IMR-90 (cell line): ENCODE measurements around the gene MMP24. TPM values are rescaled to one million over a fixed set of nuclear protein-coding genes. Genes with fewer than 3 reads are reported as not detected.

Source experiments
- ATAC-seq: fragments of 200-7000 bp; cut with Tn5 transposase; 2 replicates; pipeline ENCODE4 v1.9.1; 2020; ENCODE audit warnings: low read depth, mild to moderate bottlenecking, moderate library complexity
- BruUV-seq: library from RNA; stranded (reverse); fragments of 400-500 nt; replicated peaks from 2 replicates; lab custom pipeline; 2021; lab: Mats Ljungman, UMichigan
- CTCF ChIA-PET: fragments of 300-600 bp; formaldehyde crosslinking; extraction: SDS; loops from one replicate; lab custom pipeline; 2021; ENCODE audit warnings: antibody characterized with exemption; lab: Yijun Ruan, JAX
- POLR2A ChIA-PET: fragments of 300-600 bp; sonication (Branson Sonifier 250); formaldehyde crosslinking; loops from one replicate; lab custom pipeline; 2022; ENCODE audit warnings: antibody characterized with exemption; ENCODE audit not compliant: unreplicated experiment; lab: Charles Lee
- DNase-seq: peaks from one replicate; pipeline ENCODE4 v3.0.0; 2013
- H2AFZ ChIP-seq: replicated peaks from 2 replicates; pipeline ENCODE3; 2013; ENCODE audit warnings: low read length, mild to moderate bottlenecking; ENCODE audit not compliant: poor library complexity
- H2AK5ac ChIP-seq: 2 replicates; pipeline ENCODE4 v1.6.1; 2013; ENCODE audit warnings: low read depth, low read length, inconsistent platforms
- H2AK9ac ChIP-seq: replicated peaks from 2 replicates; pipeline ENCODE3; 2013; ENCODE audit warnings: mild to moderate bottlenecking, low read depth, low read length, moderate library complexity; ENCODE audit not compliant: poor library complexity
- H2BK120ac ChIP-seq: 2 replicates; pipeline ENCODE4 v1.6.1; 2013; ENCODE audit warnings: low read depth, low read length, inconsistent platforms
- H2BK15ac ChIP-seq: 3 replicates; pipeline ENCODE4 v1.6.1; 2013; ENCODE audit warnings: low read depth, low read length, inconsistent platforms
- H2BK20ac ChIP-seq: 2 replicates; pipeline ENCODE4 v1.6.1; 2013; ENCODE audit warnings: low read depth, mild to moderate bottlenecking, inconsistent platforms, low read length, moderate library complexity
- H2BK5ac ChIP-seq: 2 replicates; pipeline ENCODE4 v1.6.1; 2013; ENCODE audit warnings: mild to moderate bottlenecking, low read depth, low read length, inconsistent platforms; ENCODE audit not compliant: poor library complexity, severe bottlenecking
- H3K14ac ChIP-seq: replicated peaks from 2 replicates; pipeline ENCODE4 v1.6.1; 2013; ENCODE audit warnings: low read depth, low read length, inconsistent platforms
- H3K18ac ChIP-seq: 2 replicates; pipeline ENCODE4 v1.6.1; 2013; ENCODE audit warnings: low read depth, low read length, control low read depth
- H3K23ac ChIP-seq: 2 replicates; pipeline ENCODE4 v1.6.1; 2013; ENCODE audit warnings: low read depth, low read length, inconsistent platforms
- H3K27ac ChIP-seq: 2 replicates; pipeline ENCODE4 v1.5.1; 2013; ENCODE audit warnings: mild to moderate bottlenecking, control low read depth, low read length; ENCODE audit not compliant: insufficient read depth
- H3K27me3 ChIP-seq: 2 replicates; pipeline ENCODE4 v1.6.1; 2013; ENCODE audit warnings: low read length; ENCODE audit not compliant: control insufficient read depth, insufficient read depth
- H3K36me3 ChIP-seq: 2 replicates; pipeline ENCODE4 v1.6.1; 2013; ENCODE audit warnings: low read length, mixed read lengths; ENCODE audit not compliant: control insufficient read depth, insufficient read depth
- H3K4ac ChIP-seq: 2 replicates; pipeline ENCODE4 v1.6.1; 2013; ENCODE audit warnings: low read depth, low read length, inconsistent platforms
- H3K4me1 ChIP-seq: 2 replicates; pipeline ENCODE4 v1.6.1; 2013; ENCODE audit warnings: low read length, mixed read lengths; ENCODE audit not compliant: control insufficient read depth, insufficient read depth
- H3K4me2 ChIP-seq: 2 replicates; pipeline ENCODE4 v1.6.1; 2013; ENCODE audit warnings: low read depth, mild to moderate bottlenecking, control low read depth, low read length, moderate library complexity
- H3K4me3 ChIP-seq: 2 replicates; pipeline ENCODE4 v1.5.1; 2013; ENCODE audit warnings: low read depth, mild to moderate bottlenecking, control low read depth, low read length, moderate library complexity; ENCODE audit not compliant: insufficient read depth
- H3K56ac ChIP-seq: 2 replicates; pipeline ENCODE4 v1.6.1; 2013; ENCODE audit warnings: low read length, inconsistent platforms; ENCODE audit not compliant: insufficient read depth; ENCODE audit errors: extremely low read depth
- H3K79me1 ChIP-seq, 2 experiments: 2 replicates each; pipeline ENCODE4 v1.6.1; 2013; ENCODE audit warnings: low read length in 2 of 2, inconsistent platforms in 1 of 2, low read depth in 1 of 2
- H3K9ac ChIP-seq: 2 replicates; pipeline ENCODE4 v1.6.1; 2013; ENCODE audit warnings: low read depth, low read length, control low read depth
- H3K9me1 ChIP-seq: 2 replicates; pipeline ENCODE4 v1.6.1; 2013; ENCODE audit warnings: low read length, inconsistent platforms; ENCODE audit not compliant: insufficient read depth
- H3K9me3 ChIP-seq: 2 replicates; pipeline ENCODE4 v1.6.1; 2013; ENCODE audit warnings: low read length; ENCODE audit not compliant: control insufficient read depth, insufficient read depth
- H4K20me1 ChIP-seq: 2 replicates; pipeline ENCODE4 v1.6.1; 2013; ENCODE audit warnings: low read length, inconsistent platforms; ENCODE audit not compliant: insufficient read depth
- H4K5ac ChIP-seq: 2 replicates; pipeline ENCODE4 v1.6.1; 2013; ENCODE audit warnings: mild to moderate bottlenecking, low read depth, low read length, control low read depth
- H4K8ac ChIP-seq, 2 experiments: 2 replicates each; pipeline ENCODE4 v1.6.1; 2013; ENCODE audit warnings: low read depth in 2 of 2, low read length in 2 of 2, control low read depth in 1 of 2, inconsistent platforms in 1 of 2
- H4K91ac ChIP-seq: 2 replicates; pipeline ENCODE4 v1.6.1; 2013; ENCODE audit warnings: low read depth, low read length, inconsistent platforms; ENCODE audit not compliant: insufficient read depth
- CHD1 ChIP-seq: IDR thresholded peaks from 2 replicates; pipeline ENCODE4 v1.6.1; 2012; ENCODE audit warnings: low read depth, low read length, improper control_type of control experiment
- MAZ ChIP-seq: IDR thresholded peaks from 2 replicates; pipeline ENCODE4 v1.6.1; 2012; ENCODE audit warnings: low read depth, mild to moderate bottlenecking, low read length, improper control_type of control experiment, moderate library complexity, borderline replicate concordance
- RAD21 ChIP-seq: IDR thresholded peaks from 2 replicates; pipeline ENCODE4 v1.6.1; 2012; ENCODE audit warnings: low read length, improper control_type of control experiment
- RCOR1 ChIP-seq: IDR thresholded peaks from 2 replicates; pipeline ENCODE4 v1.6.1; 2012; ENCODE audit warnings: mild to moderate bottlenecking, low read length, improper control_type of control experiment; ENCODE audit not compliant: insufficient replicate concordance
- SMC3 ChIP-seq: fragments of 150-350 bp; IDR thresholded peaks from 2 replicates; pipeline ENCODE4 v1.6.1; 2016; ENCODE audit warnings: low read depth, mild to moderate bottlenecking, antibody characterized with exemption, low read length, moderate library complexity
- WGBS, 2 experiments: methylation state at CpG; one replicate each; pipeline versions ENCODE4 v1.1.5 to v1.1.7; 2013; ENCODE audit warnings: missing lambda C conversion rate in 2 of 2; ENCODE audit not compliant: insufficient read length in 1 of 2; ENCODE audit errors: extremely low coverage in 2 of 2; 5-methylcytosine and 5-hydroxymethylcytosine counted together
- dilution Hi-C: fragments of 300-500 bp; cut with HindIII; formaldehyde crosslinking; loops from one replicate; pipeline ENCODE4 v1.14.3; 2018; ENCODE audit warnings: low sequenced_read_pairs; ENCODE audit not compliant: unreplicated experiment
- in situ Hi-C: fragments of 300-500 bp; cut with MboI; formaldehyde crosslinking; loops from 3 replicates; pipeline ENCODE4 v1.14.3; 2019; ENCODE audit warnings: low sequenced_read_pairs, inconsistent platforms, mixed read lengths
- intact Hi-C: fragments of 100-400 bp; cut with micrococcal nuclease; formaldehyde crosslinking; loops from 2 replicates; pipeline ENCODE4 v1.10.0; 2022
- polyA plus RNA-seq, 3 experiments: library from polyadenylated mRNA; depleted of rRNA; stranded (reverse); fragments of >200 nt; gene quantifications; 2 replicates each; pipeline ENCODE4 v1.2.3, GENCODE V29; 2012; ENCODE audit warnings: low replicate concordance in 1 of 3
- total RNA-seq: library from RNA; depleted of rRNA; stranded (reverse); fragments of >200 nt; gene quantifications from 2 replicates; pipeline ENCODE4 v1.2.3, GENCODE V29; 2012
- TF ChIP-seq, protein P1 (sequence below): conservative IDR thresholded peaks from 2 replicates; pipeline ENCODE4 v1.5.1; 2012; ENCODE audit warnings: mild to moderate bottlenecking, low read depth, low read length, improper control_type of control experiment

The MMP24 gene
- total and polyA plus RNA-seq, 2 of the 4 experiments (the other 2 are of a cell fraction) = 0.36 to 0.79 TPM

DNA sequence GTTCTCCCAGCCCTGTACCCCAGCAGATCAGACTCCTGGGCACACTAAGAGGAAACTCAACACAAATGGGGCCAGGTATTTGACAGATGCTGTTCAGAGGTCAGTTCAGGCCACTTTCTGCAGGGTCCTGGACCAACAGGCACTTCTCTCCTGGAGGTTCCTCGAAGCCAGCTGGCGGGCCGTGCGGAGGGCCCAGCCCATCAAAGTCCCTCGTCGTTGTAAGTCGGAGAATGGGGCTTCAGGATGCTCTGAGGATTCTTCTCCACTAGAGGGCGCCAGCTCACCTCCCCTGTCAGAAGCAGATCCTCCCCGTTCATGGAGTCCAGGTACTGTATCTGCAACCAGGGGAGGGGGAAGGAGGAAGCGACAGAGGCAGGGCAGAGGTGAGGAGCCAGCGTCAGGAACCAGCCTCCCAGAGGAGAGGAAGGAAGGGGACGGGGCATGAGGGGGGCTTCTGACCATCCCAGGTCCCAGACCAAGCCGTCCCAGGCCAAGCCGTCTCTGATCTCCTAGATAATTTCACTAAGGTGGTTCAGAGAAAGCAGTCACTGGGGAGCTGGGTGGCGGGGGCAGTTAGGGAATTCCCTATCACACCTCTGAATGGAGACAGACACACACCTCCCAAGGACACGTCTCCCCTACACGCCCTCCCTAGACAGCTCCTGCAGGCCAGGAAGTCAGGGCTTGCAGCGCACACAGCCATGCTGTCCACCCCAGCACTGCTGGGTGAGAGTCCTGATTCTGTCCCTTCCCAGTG, 77.4 kb downstream of the MMP24 start:
- dilution Hi-C loops = no loop called here
- Histone ChIP-seq H2AK5ac (peak overlapping the region; percentile 99), H3K23ac (peak overlapping the region; percentile 83), H3K9ac (0 out of 2 replicates have a peak overlapping the region, but pooled peaks have one; percentile 1), H3K9me3 (no peaks in the 10 kb centered on the region), H3K27me3 (no peaks in the 10 kb centered on the region), H4K8ac (peak overlapping the region; percentile 66 to 95), H2BK5ac (peak overlapping the region; percentile 92), H3K4me1 (peaks cover 59% of the 10 kb centered on the region), H4K20me1 (no peaks in the 10 kb centered on the region), H3K4me3 (no peak overlapping the region), H4K91ac (peak overlapping the region; percentile 99), H3K9me1 (peaks cover 52% of the 10 kb centered on the region), H3K27ac (peak overlapping the region; percentile 85), H3K56ac (peak overlapping the region; percentile 53; the same call in 1 of the 2 replicates), H2BK20ac (peak overlapping the region; percentile 94), H2BK120ac (peak overlapping the region; percentile 96), H3K4ac (peak overlapping the region; percentile 99), H3K4me2 (no peak overlapping the region), H4K5ac (peak overlapping the region; percentile 84), H3K36me3 (no peaks in the 10 kb centered on the region), H2BK15ac (peak overlapping the region; percentile 98; the same call in 2 of the 3 replicates), H3K18ac (peak overlapping the region; percentile 78), H3K79me1 (peaks cover 0 to 42% of the 10 kb centered on the region in 2 experiments; a peak in 2 of 4 replicates), H3K14ac (peak overlapping the region; percentile 82), H2AK9ac (peak overlapping the region; percentile 85), H2AFZ (peak overlapping the region; percentile 63)
- ChIA-PET CTCF (interaction anchor here (0.6 to 2.5 kb wide), 10 partner anchors 13 to 183 kb away, joined by 3 to 13 read pairs (median 4); partner anchors contain the start of gene EIF6), POLR2A (interaction anchor here (1.3 to 1.5 kb wide), 2 partner anchors 139 to 145 kb away, joined by 3 read pairs; no protein-coding TSS in a partner anchor)
- intact Hi-C loops = loop anchor here (1.0 to 5.0 kb wide), 3 partner anchors 68 to 143 kb away; no protein-coding TSS in a partner anchor
- DNase-seq (peak; percentile 92), ATAC-seq (peak; percentile 33)
- WGBS, 2 experiments = no CpG with 5 or more reads among the region's 18 CpGs
- no TSS peak for BruUV-seq
- in situ Hi-C loops = no loop called here
- TF ChIP-seq RAD21 (peak; percentile 96), MAZ (peak; percentile 73; the same call in 1 of the 2 replicates), SMC3 (peak; percentile 85), RCOR1 (no peak), CHD1 (no peak; the same call in 1 of the 2 replicates)
- TF ChIP-seq, protein P1, sequence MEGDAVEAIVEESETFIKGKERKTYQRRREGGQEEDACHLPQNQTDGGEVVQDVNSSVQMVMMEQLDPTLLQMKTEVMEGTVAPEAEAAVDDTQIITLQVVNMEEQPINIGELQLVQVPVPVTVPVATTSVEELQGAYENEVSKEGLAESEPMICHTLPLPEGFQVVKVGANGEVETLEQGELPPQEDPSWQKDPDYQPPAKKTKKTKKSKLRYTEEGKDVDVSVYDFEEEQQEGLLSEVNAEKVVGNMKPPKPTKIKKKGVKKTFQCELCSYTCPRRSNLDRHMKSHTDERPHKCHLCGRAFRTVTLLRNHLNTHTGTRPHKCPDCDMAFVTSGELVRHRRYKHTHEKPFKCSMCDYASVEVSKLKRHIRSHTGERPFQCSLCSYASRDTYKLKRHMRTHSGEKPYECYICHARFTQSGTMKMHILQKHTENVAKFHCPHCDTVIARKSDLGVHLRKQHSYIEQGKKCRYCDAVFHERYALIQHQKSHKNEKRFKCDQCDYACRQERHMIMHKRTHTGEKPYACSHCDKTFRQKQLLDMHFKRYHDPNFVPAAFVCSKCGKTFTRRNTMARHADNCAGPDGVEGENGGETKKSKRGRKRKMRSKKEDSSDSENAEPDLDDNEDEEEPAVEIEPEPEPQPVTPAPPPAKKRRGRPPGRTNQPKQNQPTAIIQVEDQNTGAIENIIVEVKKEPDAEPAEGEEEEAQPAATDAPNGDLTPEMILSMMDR = peak; percentile 94
